ENCODE data around the gene MPDZ.

- TF ChIP-seq POLR2AphosphoS5 (IDR thresholded peaks at IDR 0.05; ENCODE audit: low read depth, low read length) (no peak), POLR2A (IDR thresholded peaks at IDR 0.05; ENCODE audit: low read depth, low read length) (no peak)
These were observed 17.5 kb upstream of the MPDZ start for GRCh38 chr9:13296972-13297371.
